Right ventricle myocardium inferior (tissue), 1 donor: ENCODE data around the gene NECTIN4. TPM values are rescaled to one million over a fixed set of nuclear protein-coding genes. Genes with fewer than 3 reads are reported as not detected.
A peak's percentile ranks its signal among the peaks of the same experiment; 100 is the strongest.

Source experiments
- ATAC-seq: fragments of 200-7000 bp; cut with Tn5 transposase; one replicate; pipeline ENCODE4 v1.9.1; 2020; ENCODE audit warnings: mild to moderate bottlenecking, moderate library complexity
- DNase-seq: peaks from one replicate; pipeline ENCODE4 v3.0.0; 2021; ENCODE audit errors: missing footprints
- intact Hi-C: fragments of 100-400 bp; cut with DNase I; formaldehyde crosslinking; loops from one replicate; pipeline ENCODE4 v1.11.0; 2022
- total RNA-seq: library from RNA; stranded (reverse); fragmentation: NEBNext Ultra II Directional; extraction: Animal tissue kit (Norgen Biotek cat#: 25700); gene quantifications from one replicate; pipeline ENCODE4 v1.2.1, GENCODE V29; 2021
- donor health status: DM: no; HTN: yes; CAD: no; lungs with severe emphysema.

The NECTIN4 gene
- total RNA-seq, 1 donor from 2014 or later, result not detected

GRCh38 chr1:161115132-161115711 is 25.9 kb upstream of the NECTIN4 start:
- ATAC-seq (no peak), DNase-seq (no peak)
- intact Hi-C loops, result loop anchor here (5.0 kb wide), 1 partner anchor 73 kb away; no protein-coding TSS in a partner anchor

GRCh38 chr1:161114556-161114955 is 25.2 kb upstream of the NECTIN4 start:
- no peak for ATAC-seq
- DNase-seq, result no peak
- intact Hi-C loops, result no loop called here

GRCh38 chr1:161113915-161114314 is 24.6 kb upstream of the NECTIN4 start:
- ATAC-seq (no peak), DNase-seq (no peak)
- intact Hi-C loops, result no loop called here

- intact Hi-C loops, result no loop called here
- DNase-seq (no peak), ATAC-seq (no peak)
These were observed 22.2 kb upstream of the NECTIN4 start for GRCh38 chr1:161111527-161111926.

- intact Hi-C loops, result no loop called here
- DNase-seq (no peak), ATAC-seq (no peak)
These were observed 21.8 kb upstream of the NECTIN4 start for GRCh38 chr1:161111117-161111516.

- DNase-seq (no peak), ATAC-seq (no peak)
- intact Hi-C loops, result no loop called here
These were observed 17.1 kb upstream of the NECTIN4 start for GRCh38 chr1:161106431-161106830.

- intact Hi-C loops, result no loop called here
- ATAC-seq (no peak), DNase-seq (no peak)
These were observed 11.2 kb upstream of the NECTIN4 start for GRCh38 chr1:161100556-161100955.

- intact Hi-C loops, result loop anchor here (5.0 kb wide), 1 partner anchor 372 kb away; no protein-coding TSS in a partner anchor
- ATAC-seq (no peak), DNase-seq (no peak)
These were observed 9.9 kb upstream of the NECTIN4 start for GRCh38 chr1:161099090-161099802.

GRCh38 chr1:161098210-161099068 is 9.1 kb upstream of the NECTIN4 start, which contains the start of gene KLHDC9:
Gene KLHDC9 (plus strand): TSS chr1:161098361. CDS start chr1:161098536, 175 bp downstream.
- peak; percentile 64 for ATAC-seq
- intact Hi-C loops, result loop anchor here (5.0 kb wide), 1 partner anchor 371 kb away; no protein-coding TSS in a partner anchor
- DNase-seq, result peak; percentile 78

- intact Hi-C loops, result loop anchor here (5.0 kb wide), 1 partner anchor 369 kb away; no protein-coding TSS in a partner anchor
- ATAC-seq, result peak; percentile 82
- DNase-seq, result no peak
These were observed 7.2 kb upstream of the NECTIN4 start for GRCh38 chr1:161096530-161096929.

GRCh38 chr1:161096015-161096414 is 6.7 kb upstream of the NECTIN4 start:
- ATAC-seq (no peak), DNase-seq (no peak)
- intact Hi-C loops, result loop anchor here (5.0 kb wide), 1 partner anchor 369 kb away; no protein-coding TSS in a partner anchor

GRCh38 chr1:161095230-161095629 is 5.9 kb upstream of the NECTIN4 start:
- DNase-seq, result no peak
- no peak for ATAC-seq
- intact Hi-C loops, result loop anchor here (5.0 kb wide), 1 partner anchor 368 kb away; no protein-coding TSS in a partner anchor

- no peak for DNase-seq
- intact Hi-C loops, result no loop called here
- no peak for ATAC-seq
These were observed 5.1 kb upstream of the NECTIN4 start for GRCh38 chr1:161094481-161094880.

GRCh38 chr1:161092621-161093028 is 3.3 kb upstream of the NECTIN4 start:
- intact Hi-C loops, result no loop called here
- DNase-seq (no peak), ATAC-seq (no peak)

- ATAC-seq, result no peak
- no peak for DNase-seq
- intact Hi-C loops, result no loop called here
These were observed 2.6 kb upstream of the NECTIN4 start for GRCh38 chr1:161091796-161092507.

GRCh38 chr1:161091093-161091492 is 1.7 kb upstream of the NECTIN4 start:
- intact Hi-C loops, result no loop called here
- no peak for ATAC-seq

GRCh38 chr1:161090617-161091016 is 1.3 kb upstream of the NECTIN4 start:
- DNase-seq, result no peak
- intact Hi-C loops, result no loop called here
- ATAC-seq, result no peak

More at GRCh38 chr1:161091093-161091492, 1.7 kb upstream of the NECTIN4 start:
- DNase-seq, result no peak

GRCh38 chr1:161089938-161090337 is 580 bp upstream of the NECTIN4 start:
- no peak for ATAC-seq
- no peak for DNase-seq

More at GRCh38 chr1:161089938-161090337, 580 bp upstream of the NECTIN4 start:
- intact Hi-C loops, result no loop called here
